Neuronal stem cell (in vitro differentiated cells): ENCODE measurements around the gene SLC16A9.
"Not testable (repeated sequence)": the region's sequence is repeated elsewhere in the genome, so short reads cannot be mapped to it uniquely, and the experiment has no call there.

Experiments
- DNase-seq: peaks from one replicate; pipeline ENCODE4 v3.0.0-alpha.2; 2013; ENCODE audit warnings: low spot score
- H2AFZ ChIP-seq: one replicate; pipeline ENCODE4 v1.6.1; 2013; ENCODE audit warnings: mild to moderate bottlenecking, low read length, inconsistent platforms
- H2AK5ac ChIP-seq: 2 replicates; pipeline ENCODE4 v1.6.1; 2013; ENCODE audit warnings: low read depth, mild to moderate bottlenecking, inconsistent platforms, low read length, moderate library complexity, mixed read lengths
- H2BK120ac ChIP-seq: 2 replicates; pipeline ENCODE4 v1.6.1; 2013; ENCODE audit warnings: low read depth, mild to moderate bottlenecking, inconsistent platforms, low read length, moderate library complexity, mixed read lengths
- H2BK12ac ChIP-seq: one replicate; pipeline ENCODE4 v1.6.1; 2013; ENCODE audit warnings: low read length, inconsistent platforms
- H2BK15ac ChIP-seq: 2 replicates; pipeline ENCODE4 v1.6.1; 2013; ENCODE audit warnings: mild to moderate bottlenecking, low read length, inconsistent platforms, mixed read lengths
- H2BK5ac ChIP-seq: one replicate; pipeline ENCODE4 v1.6.1; 2013; ENCODE audit warnings: inconsistent platforms, mild to moderate bottlenecking, low read length, moderate library complexity
- H3K14ac ChIP-seq: one replicate; pipeline ENCODE4 v1.6.1; 2013; ENCODE audit warnings: low read length, inconsistent platforms
- H3K18ac ChIP-seq: 2 replicates; pipeline ENCODE4 v1.6.1; 2013; ENCODE audit warnings: low read length, inconsistent platforms
- H3K23ac ChIP-seq: 2 replicates; pipeline ENCODE4 v1.6.1; 2013; ENCODE audit warnings: low read depth, mild to moderate bottlenecking, mixed read lengths, low read length, inconsistent platforms; ENCODE audit not compliant: poor library complexity
- H3K27ac ChIP-seq: replicated peaks from 3 replicates; pipeline ENCODE4 v1.5.1; 2013; ENCODE audit warnings: low read length, inconsistent platforms
- H3K27me3 ChIP-seq, 3 experiments: 2 replicates each; pipeline ENCODE4 v1.6.1; 2013; ENCODE audit warnings: low read length in 3 of 3, mild to moderate bottlenecking in 2 of 3, inconsistent platforms in 1 of 3, low read depth in 1 of 3, mixed read lengths in 1 of 3, moderate library complexity in 1 of 3; ENCODE audit not compliant: control insufficient read depth in 3 of 3, insufficient read depth in 3 of 3
- H3K36me3 ChIP-seq, 2 donors: replicated peaks in 1 of 2; 2 replicates each; pipeline ENCODE4 v1.6.1; 2013; ENCODE audit warnings: low read length in 2 of 2; ENCODE audit not compliant: control insufficient read depth in 2 of 2, insufficient read depth in 2 of 2
- H3K4ac ChIP-seq: 2 replicates; pipeline ENCODE4 v1.6.1; 2013; ENCODE audit warnings: inconsistent platforms, mild to moderate bottlenecking, low read length, moderate library complexity
- H3K4me1 ChIP-seq, 2 donors: 1 replicate in 1 of 2; 2 replicates in 1 of 2; pipeline ENCODE4 v1.6.1; 2013; ENCODE audit warnings: low read length in 2 of 2, low read depth in 1 of 2; ENCODE audit not compliant: control insufficient read depth in 2 of 2, insufficient read depth in 1 of 2
- H3K4me2 ChIP-seq: one replicate; pipeline ENCODE4 v1.6.1; 2013; ENCODE audit warnings: mild to moderate bottlenecking, low read length, inconsistent platforms; ENCODE audit not compliant: insufficient read depth, poor library complexity, severe bottlenecking
- H3K4me3 ChIP-seq, 2 donors: 2 replicates each; pipeline ENCODE4 v1.5.1; 2013; ENCODE audit warnings: low read length in 2 of 2, mild to moderate bottlenecking in 2 of 2, inconsistent platforms in 1 of 2, moderate library complexity in 1 of 2
- H3K79me1 ChIP-seq: one replicate; pipeline ENCODE4 v1.6.1; 2013; ENCODE audit warnings: low read depth, mild to moderate bottlenecking, inconsistent platforms, low read length, moderate library complexity
- H3K9ac ChIP-seq: one replicate; pipeline ENCODE4 v1.6.1; 2013; ENCODE audit warnings: mild to moderate bottlenecking, low read depth, low read length, inconsistent platforms; ENCODE audit not compliant: poor library complexity
- H3K9me3 ChIP-seq, 2 donors: replicated peaks in 1 of 2; 2 replicates each; pipeline versions ENCODE3 to v1.6.1; 2013; ENCODE audit warnings: low read length in 2 of 2, mild to moderate bottlenecking in 2 of 2, inconsistent platforms in 1 of 2, low read depth in 1 of 2, mixed read lengths in 1 of 2, moderate library complexity in 1 of 2; ENCODE audit not compliant: control insufficient read depth in 2 of 2, insufficient read depth in 1 of 2
- H4K8ac ChIP-seq: one replicate; pipeline ENCODE4 v1.6.1; 2013; ENCODE audit warnings: low read depth, mild to moderate bottlenecking, inconsistent platforms, low read length, moderate library complexity
- H4K91ac ChIP-seq: one replicate; pipeline ENCODE4 v1.6.1; 2013; ENCODE audit warnings: low read length, low read depth, mild to moderate bottlenecking, inconsistent platforms; ENCODE audit not compliant: poor library complexity
- WGBS, 2 donors: extraction: QIAGEN DNeasy Blood & Tissue Kit; methylation state at CpG; one replicate each; pipeline ENCODE4 v1.1.7; 2013; ENCODE audit warnings: missing lambda C conversion rate in 2 of 2, mixed read lengths in 1 of 2; ENCODE audit not compliant: insufficient read length in 2 of 2, insufficient replicate concordance in 1 of 2; ENCODE audit errors: extremely low coverage in 2 of 2; 5-methylcytosine and 5-hydroxymethylcytosine counted together

Gene SLC16A9

GRCh38 chr10:59670269-59670668, 39.4 kb downstream of the SLC16A9 start:
- H4K8ac ChIP-seq: no peak overlapping the region
- H2BK120ac ChIP-seq: no peak overlapping the region
- H3K9ac ChIP-seq: no peak overlapping the region
- no peak overlapping the region for H3K4me3 ChIP-seq
- no peak overlapping the region for H3K23ac ChIP-seq
- no peaks in the 10 kb centered on the region for H3K79me1 ChIP-seq
- no peaks in the 10 kb centered on the region for H3K4me1 ChIP-seq
- no peaks in the 10 kb centered on the region for H3K27me3 ChIP-seq
- H2BK5ac ChIP-seq: no peak overlapping the region
- no peak overlapping the region for H2AFZ ChIP-seq
- H3K27ac ChIP-seq: no peak overlapping the region
- no peak overlapping the region for H2BK15ac ChIP-seq
- peaks cover 8 to 100% of the 10 kb centered on the region in 2 donors for H3K36me3 ChIP-seq
- H3K4ac ChIP-seq: no peak overlapping the region
- no peak overlapping the region for H2AK5ac ChIP-seq
- H4K91ac ChIP-seq: no peak overlapping the region
- DNase-seq: no peak
- H2BK12ac ChIP-seq: no peak overlapping the region
- peaks cover 0 to 27% of the 10 kb centered on the region in 2 donors for H3K9me3 ChIP-seq
- WGBS, 2 donors: no CpG with 5 or more reads among the region's 1 CpG
- H3K14ac ChIP-seq: no peak overlapping the region
- H3K4me2 ChIP-seq: no peak overlapping the region
- H3K18ac ChIP-seq: no peak overlapping the region

GRCh38 chr10:59668096-59668495, 41.6 kb downstream of the SLC16A9 start:
- Histone ChIP-seq H3K18ac (no peak overlapping the region), H3K36me3 (peaks cover 10 to 100% of the 10 kb centered on the region in 2 donors), H3K4me2 (no peak overlapping the region), H2BK12ac (no peak overlapping the region), H3K4me3 (no peak overlapping the region), H3K79me1 (no peaks in the 10 kb centered on the region), H4K91ac (no peak overlapping the region), H3K14ac (no peak overlapping the region), H2AK5ac (no peak overlapping the region), H2BK120ac (no peak overlapping the region), H4K8ac (no peak overlapping the region), H3K27ac (no peak overlapping the region), H2AFZ (no peak overlapping the region), H3K9me3 (peaks cover 0 to 36% of the 10 kb centered on the region in 2 donors), H3K9ac (no peak overlapping the region), H3K4ac (no peak overlapping the region), H3K23ac (no peak overlapping the region), H3K27me3 (no peaks in the 10 kb centered on the region), H2BK15ac (no peak overlapping the region), H3K4me1 (no peaks in the 10 kb centered on the region), H2BK5ac (no peak overlapping the region)
- WGBS, 2 donors: no CpG with 5 or more reads among the region's 4 CpGs
- no peak for DNase-seq

GRCh38 chr10:59666310-59666709, 43.3 kb downstream of the SLC16A9 start:
- peaks cover 0 to 44% of the 10 kb centered on the region in 2 donors for H3K9me3 ChIP-seq
- H2BK12ac ChIP-seq: no peak overlapping the region
- H4K91ac ChIP-seq: no peak overlapping the region
- H3K23ac ChIP-seq: no peak overlapping the region
- H2BK5ac ChIP-seq: no peak overlapping the region
- H2BK15ac ChIP-seq: no peak overlapping the region
- no peak overlapping the region for H3K9ac ChIP-seq
- H3K4ac ChIP-seq: no peak overlapping the region
- no peaks in the 10 kb centered on the region for H3K79me1 ChIP-seq
- no peak overlapping the region for H4K8ac ChIP-seq
- peaks cover 9 to 93% of the 10 kb centered on the region in 2 donors for H3K36me3 ChIP-seq
- no peak for DNase-seq
- no peak overlapping the region for H3K27ac ChIP-seq
- H3K18ac ChIP-seq: no peak overlapping the region
- H3K4me2 ChIP-seq: no peak overlapping the region
- no peaks in the 10 kb centered on the region for H3K27me3 ChIP-seq
- no peak overlapping the region for H3K14ac ChIP-seq
- no peak overlapping the region for H2AK5ac ChIP-seq
- no peak overlapping the region for H2BK120ac ChIP-seq
- no peaks in the 10 kb centered on the region for H3K4me1 ChIP-seq
- H2AFZ ChIP-seq: no peak overlapping the region
- no peak overlapping the region for H3K4me3 ChIP-seq

- Histone ChIP-seq H3K36me3 (peaks cover 4 to 92% of the 10 kb centered on the region in 2 donors), H3K9me3 (peaks cover 0 to 48% of the 10 kb centered on the region in 2 donors)
- H3K27ac ChIP-seq, H3K27me3 ChIP-seq, H2AFZ ChIP-seq, H3K9ac ChIP-seq, H3K4me1 ChIP-seq, H2BK5ac ChIP-seq, H4K91ac ChIP-seq, H3K18ac ChIP-seq, H4K8ac ChIP-seq, DNase-seq, H3K4ac ChIP-seq, H2AK5ac ChIP-seq, H2BK12ac ChIP-seq, H2BK15ac ChIP-seq, H3K4me3 ChIP-seq, H3K23ac ChIP-seq, H3K14ac ChIP-seq, H2BK120ac ChIP-seq, H3K79me1 ChIP-seq, H3K4me2 ChIP-seq: not testable (repeated sequence)
- WGBS, 2 donors: no CpG with 5 or more reads among the region's 7 CpGs
These were observed 46.4 kb downstream of the SLC16A9 start for GRCh38 chr10:59663213-59663612.
